ENCODE data around the gene LYPD6B.

LYPD6B gene

GRCh38 chr2:149080971-149081370, 42.5 kb downstream of the LYPD6B start:
- no peak for DNase-seq

- no peak for DNase-seq
Observed at GRCh38 chr2:149082079-149082478, 43.6 kb downstream of the LYPD6B start.

- DNase-seq, result no peak
Observed at GRCh38 chr2:149082735-149083134, 44.2 kb downstream of the LYPD6B start.

GRCh38 chr2:149084924-149085795, 46.7 kb downstream of the LYPD6B start:
- DNase-seq, result no peak

GRCh38 chr2:149087751-149088150, 49.3 kb downstream of the LYPD6B start:
- DNase-seq, result no peak

GRCh38 chr2:149089068-149089467, 50.6 kb downstream of the LYPD6B start:
- no peak for DNase-seq

- no peak for DNase-seq
Observed at GRCh38 chr2:149090706-149091105, 52.2 kb downstream of the LYPD6B start.

- DNase-seq, result no peak
Observed at GRCh38 chr2:149093579-149093978, 55.1 kb downstream of the LYPD6B start.

GRCh38 chr2:149094217-149095015, 55.9 kb downstream of the LYPD6B start:
- DNase-seq, result no peak

GRCh38 chr2:149098701-149099100, 60.2 kb downstream of the LYPD6B start:
- no peak for DNase-seq

- no peak for DNase-seq
Observed at GRCh38 chr2:149099298-149099697, 60.8 kb downstream of the LYPD6B start.

GRCh38 chr2:149100739-149101699, 62.5 kb downstream of the LYPD6B start:
- DNase-seq, result no peak

- DNase-seq, result no peak
Observed at GRCh38 chr2:149101818-149102217, 63.3 kb downstream of the LYPD6B start.

GRCh38 chr2:149103081-149103620, 64.7 kb downstream of the LYPD6B start:
- no peak for DNase-seq

GRCh38 chr2:149104221-149104620, 65.7 kb downstream of the LYPD6B start:
- no peak for DNase-seq

- no peak for DNase-seq
Observed at GRCh38 chr2:149112068-149112467, 73.6 kb downstream of the LYPD6B start.

GRCh38 chr2:149112713-149113112, 74.2 kb downstream of the LYPD6B start:
- no peak for DNase-seq

- DNase-seq, result no peak
Observed at GRCh38 chr2:149115781-149116180, 77.3 kb downstream of the LYPD6B start.

- no peak for DNase-seq
Observed at GRCh38 chr2:149119368-149119767, 80.9 kb downstream of the LYPD6B start.

- no peak for DNase-seq
Observed at GRCh38 chr2:149122516-149122915, 84.0 kb downstream of the LYPD6B start.

GRCh38 chr2:149125031-149125725, 86.7 kb downstream of the LYPD6B start:
- DNase-seq, result no peak

- no peak for DNase-seq
Observed at GRCh38 chr2:149129433-149129832, 90.9 kb downstream of the LYPD6B start.
